CD4-positive, alpha-beta T cell treated with Interleukin-17A for 1 hour (primary cell): ENCODE data around the gene GON7.
A peak's percentile ranks its signal among the peaks of the same experiment; 100 is the strongest.
"Not testable (repeated sequence)": the region's sequence is repeated elsewhere in the genome, so short reads cannot be mapped to it uniquely, and the experiment has no call there.

Experiments used
- DNase-seq: peaks from one replicate; pipeline ENCODE4 v3.0.0-alpha.2; 2020

GON7 gene

GRCh38 chr14:93195316-93195999, 11.4 kb downstream of the GON7 start:
- DNase-seq: no peak

DNA sequence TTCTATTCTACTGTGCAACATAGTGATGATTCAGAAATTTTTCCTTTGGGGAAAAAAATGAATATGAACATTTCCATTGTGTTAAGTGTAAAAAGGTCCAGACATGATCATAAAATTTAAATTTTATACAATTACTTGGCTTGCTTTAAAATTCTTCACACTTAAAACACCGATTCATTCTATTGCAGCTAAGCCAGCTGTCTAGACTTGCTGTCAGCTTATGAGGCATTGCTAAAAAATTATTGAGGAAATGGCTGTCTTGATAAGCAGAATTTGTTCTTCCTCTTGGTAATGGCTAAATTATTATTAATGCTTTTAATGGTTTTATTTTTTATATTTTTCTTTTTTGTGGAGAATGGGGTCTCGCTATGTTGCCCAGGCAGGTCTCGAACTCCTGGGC, 19.9 kb downstream of the GON7 start:
- no peak for DNase-seq

DNA sequence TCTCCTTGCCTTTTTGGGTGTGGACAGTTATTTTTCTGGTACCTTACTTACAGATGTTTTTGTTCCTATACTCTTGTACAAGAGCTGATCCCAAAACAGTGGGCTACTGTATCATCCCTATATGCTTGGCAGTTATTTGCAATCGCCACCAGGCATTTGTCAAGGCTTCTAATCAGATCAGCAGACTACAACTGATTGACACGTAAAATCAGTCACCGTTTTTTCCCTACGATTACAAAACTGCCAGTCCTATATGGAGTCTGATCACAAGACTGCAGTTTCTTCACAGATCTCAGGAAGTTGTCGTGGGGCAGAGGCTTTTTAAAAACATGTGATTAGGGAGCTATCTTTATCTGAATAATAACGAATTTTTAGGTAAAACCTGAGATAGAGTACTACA, 20.4 kb downstream of the GON7 start:
- no peak for DNase-seq

DNA sequence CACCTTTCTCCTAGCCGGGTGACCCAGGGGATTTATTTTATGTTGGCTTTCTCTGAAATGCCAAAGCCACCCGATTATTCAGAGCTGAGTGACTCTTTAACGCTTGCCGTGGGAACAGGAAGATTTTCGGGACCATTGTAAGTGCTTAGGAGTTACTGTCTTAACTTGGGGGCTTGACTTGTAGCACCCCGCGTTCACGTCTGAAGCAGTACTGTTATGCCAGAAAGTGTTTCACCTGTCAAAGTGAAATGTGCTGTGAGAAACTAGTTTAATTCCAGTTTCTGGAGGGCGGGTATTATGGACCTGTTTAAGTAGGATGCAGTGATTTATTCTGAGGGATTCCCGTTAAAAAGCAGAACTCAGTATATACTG, 21.5 kb downstream of the GON7 start:
- no peak for DNase-seq

DNA sequence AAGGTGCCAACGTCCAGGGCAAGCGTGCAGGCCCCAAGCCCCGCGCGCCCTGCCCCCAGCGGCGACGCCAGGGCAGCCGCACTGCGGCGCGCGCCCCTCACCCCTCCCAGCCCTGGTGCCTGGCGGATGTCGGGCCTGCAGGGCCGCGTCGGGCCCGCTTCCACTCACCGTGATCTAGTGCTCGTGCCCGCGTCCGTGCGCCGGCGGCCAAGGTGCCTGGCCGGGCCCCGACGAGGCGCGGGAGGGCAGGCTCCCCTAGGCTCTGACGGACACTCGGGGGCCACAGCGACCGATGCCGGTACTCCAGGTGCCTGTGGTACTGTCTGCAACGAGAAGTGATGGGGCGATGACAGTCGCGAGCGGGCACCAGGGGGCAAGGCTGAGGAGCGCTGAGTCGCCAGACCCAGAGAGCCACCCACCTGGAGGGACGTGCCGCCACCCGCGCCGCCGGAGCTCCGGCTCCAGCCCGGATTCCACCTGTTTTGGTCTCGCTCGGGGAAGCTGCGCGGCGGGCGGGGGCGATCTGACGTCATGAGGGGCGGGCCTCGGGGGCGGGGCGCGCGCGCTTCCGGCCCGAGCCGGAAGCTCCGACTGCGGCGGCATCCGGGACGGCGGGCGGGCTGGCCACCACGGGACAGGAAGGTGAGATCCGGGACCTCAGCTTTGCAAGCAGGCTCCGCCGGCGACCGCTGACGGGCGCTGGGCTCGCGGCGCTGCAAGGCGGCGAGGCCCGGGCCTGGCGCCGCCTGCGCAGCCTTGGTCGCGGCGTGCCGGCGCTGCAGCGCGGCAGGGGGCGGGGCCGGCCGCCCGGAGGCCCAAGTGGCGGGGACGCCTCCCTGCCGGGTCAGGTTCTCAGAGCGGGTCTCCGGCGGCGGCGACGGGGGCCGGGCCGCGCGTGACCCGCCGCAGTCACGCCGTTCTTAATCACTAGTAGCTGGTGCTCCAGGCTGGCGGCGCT, 22.2 kb downstream of the GON7 start, which contains the start of the genes LYSET and MOAP1:
Gene LYSET, plus strand, starts transcription at position 927 of the 958 bp plus-strand sequence. CDS start 89 bp downstream, outside the sequence.
Gene MOAP1, minus strand, starts transcription at position 507 of the 958 bp plus-strand sequence. CDS start 655 bp downstream, outside the sequence.
- peak; percentile 94 for DNase-seq

GRCh38 chr14:93183596-93184317, 23.1 kb downstream of the GON7 start:
- no peak for DNase-seq

DNA sequence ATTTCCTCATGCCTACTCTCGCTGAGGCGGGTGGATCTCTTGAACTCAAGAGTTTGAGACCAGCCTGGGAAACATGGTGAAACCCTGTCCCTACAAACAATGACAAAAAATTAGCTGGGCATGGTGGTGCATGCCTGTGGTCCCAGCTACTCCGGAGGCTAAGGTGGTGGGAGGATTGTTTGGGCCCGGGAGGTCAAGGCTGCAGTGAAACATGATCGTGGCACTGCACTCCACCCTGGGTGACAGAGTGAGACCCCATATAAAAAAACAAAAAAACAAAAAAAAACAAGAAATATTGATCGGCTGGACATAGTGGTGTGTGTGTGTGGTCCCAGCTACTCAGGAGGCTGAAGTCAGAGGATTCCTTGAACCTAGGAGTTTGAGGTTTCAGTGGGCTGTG, 31.4 kb downstream of the GON7 start:
- DNase-seq: no peak

DNA sequence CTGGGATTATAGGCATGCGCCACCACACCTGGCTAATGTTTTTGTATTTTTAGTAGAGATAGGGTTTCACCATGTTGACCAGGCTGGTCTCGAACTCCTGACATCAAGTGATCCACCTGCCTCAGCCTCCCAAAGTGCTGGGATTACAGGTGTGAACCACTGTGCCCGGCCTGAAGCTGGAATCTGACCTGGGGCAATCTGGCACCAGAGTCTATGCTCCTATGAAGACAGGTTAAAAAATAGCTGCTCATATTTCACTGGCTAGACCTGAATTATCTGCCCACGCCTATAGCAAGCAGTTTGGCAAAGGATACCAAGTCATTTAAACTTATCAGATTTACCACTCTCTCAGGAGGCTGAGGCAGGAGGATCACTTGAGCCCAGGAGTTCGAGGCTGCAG, 32.1 kb downstream of the GON7 start:
- not testable (repeated sequence) for DNase-seq

DNA sequence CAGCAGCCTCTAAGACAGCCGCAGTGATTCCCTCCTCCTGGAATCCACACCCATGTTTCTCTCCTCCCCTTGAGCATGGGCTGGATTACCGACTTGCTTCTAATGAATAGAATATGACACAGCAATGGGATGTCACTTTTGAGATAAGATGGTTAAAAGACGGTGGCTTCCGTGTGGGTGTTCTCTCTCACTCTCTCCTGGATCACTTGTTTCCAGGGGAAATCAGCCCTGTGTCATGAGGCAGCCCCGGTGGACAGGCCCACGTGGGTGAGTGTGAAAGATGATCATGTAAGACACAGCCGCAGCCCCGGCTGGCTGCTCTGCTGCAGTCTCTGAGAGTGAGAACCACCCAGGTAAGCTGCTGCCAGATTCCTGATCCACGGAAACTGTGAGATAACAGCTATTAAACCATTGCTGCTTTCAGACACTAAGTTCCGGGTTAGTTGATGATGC, 32.9 kb downstream of the GON7 start:
- DNase-seq: no peak

GRCh38 chr14:93171376-93171775, 35.5 kb downstream of the GON7 start:
- DNase-seq: no peak

- not testable (repeated sequence) for DNase-seq
Observed at GRCh38 chr14:93170141-93170540, 36.7 kb downstream of the GON7 start.

DNA sequence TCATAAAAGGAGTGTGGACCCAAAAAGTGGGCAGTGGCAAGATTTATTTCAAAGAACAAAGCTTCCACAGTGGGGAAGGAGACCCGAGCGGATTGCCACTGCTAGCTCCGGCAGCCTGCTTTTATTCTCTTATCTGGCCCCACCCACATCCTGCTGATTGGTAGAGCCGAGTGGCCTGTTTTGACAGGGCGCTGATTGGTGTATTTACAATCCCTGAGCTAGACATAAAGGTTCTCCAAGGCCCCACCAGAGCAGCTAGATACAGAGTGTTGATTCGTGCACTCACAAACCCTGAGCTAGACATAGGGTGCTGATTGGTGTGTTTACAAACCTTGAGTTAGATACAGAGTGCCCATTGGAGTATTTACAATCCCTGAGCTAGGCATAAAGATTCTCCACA, 37.2 kb downstream of the GON7 start:
- DNase-seq: not testable (repeated sequence)

GRCh38 chr14:93168610-93169009, 38.3 kb downstream of the GON7 start:
- DNase-seq: not testable (repeated sequence)

DNA sequence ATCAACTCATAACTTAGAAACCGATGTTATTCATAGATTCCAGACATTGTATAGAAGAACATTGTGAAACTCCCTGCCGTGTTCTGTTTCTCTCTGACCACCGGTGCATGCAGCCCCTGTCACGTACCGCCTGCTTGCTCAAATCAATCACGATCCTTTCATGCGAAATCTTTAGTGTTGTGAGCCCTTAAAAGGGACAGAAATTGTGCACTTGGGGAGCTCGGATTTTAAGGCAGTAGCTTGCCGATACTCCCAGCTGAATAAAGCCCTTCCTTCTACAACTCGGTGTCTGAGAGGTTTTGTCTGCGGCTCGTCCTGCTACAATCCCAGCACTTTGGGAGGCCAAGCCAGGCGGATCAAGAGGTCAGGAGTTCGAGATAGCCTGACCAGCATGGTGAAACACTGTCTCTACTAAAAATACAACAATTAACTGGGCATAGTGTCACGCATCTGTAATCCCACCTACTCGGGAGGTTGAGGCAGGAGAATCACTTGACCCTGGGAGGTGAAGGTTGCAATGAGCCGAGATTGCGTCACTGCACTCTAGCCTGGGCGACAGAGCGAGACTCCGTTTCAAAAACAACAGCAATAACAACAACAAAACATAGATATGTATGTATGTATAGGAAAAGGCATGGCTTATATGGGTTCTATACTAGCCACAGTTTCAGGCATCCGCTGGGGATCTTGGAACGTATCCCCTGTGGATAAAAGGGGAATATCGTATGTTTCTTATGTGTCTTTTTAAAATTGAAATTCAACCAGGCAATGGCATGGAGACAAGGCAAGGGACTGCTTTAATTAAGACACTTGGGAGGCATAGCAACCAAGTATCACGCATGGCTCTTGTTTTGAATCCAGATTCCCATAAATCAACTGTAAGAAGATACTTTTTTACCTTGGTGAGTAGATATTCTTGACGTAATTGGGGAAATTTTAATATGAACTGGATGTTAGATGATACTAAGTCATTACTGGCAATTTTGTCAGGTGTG, 41.3 kb downstream of the GON7 start:
- not testable (repeated sequence) for DNase-seq

- DNase-seq: no peak
Observed at GRCh38 chr14:93163564-93163963, 43.3 kb downstream of the GON7 start.

DNA sequence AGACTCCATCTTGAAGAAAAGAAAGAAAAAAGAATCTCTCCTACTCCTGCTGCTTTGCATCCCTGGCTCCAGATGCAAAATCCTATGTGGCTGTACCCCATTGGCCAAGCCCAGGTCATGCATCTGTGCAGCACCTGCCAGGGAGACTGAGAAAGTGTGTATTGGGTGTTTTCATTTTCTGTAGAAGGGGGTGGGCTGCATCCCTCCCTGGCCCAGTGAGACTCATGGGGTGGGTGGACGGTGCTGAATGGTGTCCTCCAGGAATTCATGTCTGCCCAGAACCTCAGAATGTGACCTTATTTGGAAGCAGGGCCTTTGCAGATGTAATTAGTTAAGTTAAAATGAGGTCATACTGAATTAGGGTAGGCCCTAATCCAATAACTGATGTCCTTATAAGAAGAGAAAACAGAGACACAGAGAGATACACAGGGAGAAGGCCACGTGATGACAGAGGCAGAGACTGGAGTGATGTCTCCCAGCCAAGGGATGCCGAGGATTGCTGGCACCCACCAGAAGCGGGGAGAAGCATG, 45.4 kb downstream of the GON7 start:
- DNase-seq: no peak

DNA sequence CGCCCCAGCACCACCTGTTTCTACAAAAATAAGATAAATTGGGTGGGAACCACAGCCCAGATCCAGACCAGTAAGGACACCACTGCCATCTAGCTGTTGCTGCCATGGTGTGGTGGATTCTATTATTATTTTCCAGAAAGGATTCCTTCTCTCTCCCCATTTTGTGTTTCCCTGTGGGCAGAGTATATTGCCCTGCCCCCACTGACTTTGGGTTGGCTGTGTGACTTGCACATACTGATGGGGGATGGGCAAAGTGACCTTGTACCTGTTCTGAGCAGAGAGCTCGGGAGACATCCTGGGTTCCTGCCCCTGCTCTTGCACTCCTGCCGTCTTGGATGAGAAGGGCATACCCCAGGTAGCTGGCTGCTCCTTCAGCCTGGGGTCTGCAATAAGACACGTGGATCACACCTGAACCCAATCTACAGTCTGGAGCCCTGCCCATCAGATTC, 46.5 kb downstream of the GON7 start:
- no peak for DNase-seq

DNA sequence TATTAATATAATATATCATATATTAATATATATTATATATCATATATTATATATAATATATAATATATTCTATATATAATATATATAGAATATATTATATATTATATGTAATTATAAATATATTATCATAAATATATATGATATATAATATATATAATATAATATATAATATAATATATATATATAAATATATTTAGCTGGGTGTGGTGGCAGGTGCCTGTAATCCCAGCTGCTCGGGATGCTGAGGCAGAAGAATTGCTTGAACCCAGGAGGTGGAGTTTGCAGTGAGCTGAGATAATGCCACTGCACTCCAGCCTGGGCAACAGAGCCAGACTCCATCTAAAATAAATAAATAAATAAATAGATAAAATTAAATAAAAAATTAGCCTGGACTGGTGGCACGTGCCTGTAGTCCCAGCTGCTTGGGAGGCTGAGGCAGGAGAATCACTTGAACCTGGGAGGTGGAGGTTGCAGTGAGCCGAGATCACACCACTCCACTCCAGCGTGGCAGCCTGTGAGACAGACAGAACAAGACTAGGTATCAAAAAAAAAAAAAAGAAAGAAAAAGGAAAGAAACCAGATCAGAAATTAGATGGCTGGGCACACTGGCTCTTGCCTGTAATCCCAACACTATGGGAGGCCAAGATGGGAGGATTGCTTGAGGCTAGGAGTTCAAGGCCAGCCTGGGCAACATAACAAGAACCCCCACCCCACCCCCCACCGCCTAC, 47.1 kb downstream of the GON7 start:
- not testable (repeated sequence) for DNase-seq

DNA sequence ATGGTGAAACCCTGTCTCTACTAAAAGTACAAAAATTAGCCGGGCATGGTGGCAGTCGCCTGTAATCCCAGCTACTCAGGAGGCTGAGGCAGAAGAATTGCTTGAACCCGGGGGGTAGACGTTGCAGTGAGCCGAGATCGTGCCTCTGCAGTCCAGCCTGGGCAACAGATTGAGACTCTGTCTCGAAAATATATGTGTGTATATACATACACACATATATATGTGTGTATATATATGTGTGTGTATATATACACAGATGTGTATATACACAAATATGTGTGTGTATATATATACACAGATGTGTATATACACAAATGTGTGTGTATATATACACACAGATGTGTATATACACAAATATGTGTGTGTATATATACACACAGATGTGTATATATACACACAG, 48.5 kb downstream of the GON7 start:
- DNase-seq: not testable (repeated sequence)

DNA sequence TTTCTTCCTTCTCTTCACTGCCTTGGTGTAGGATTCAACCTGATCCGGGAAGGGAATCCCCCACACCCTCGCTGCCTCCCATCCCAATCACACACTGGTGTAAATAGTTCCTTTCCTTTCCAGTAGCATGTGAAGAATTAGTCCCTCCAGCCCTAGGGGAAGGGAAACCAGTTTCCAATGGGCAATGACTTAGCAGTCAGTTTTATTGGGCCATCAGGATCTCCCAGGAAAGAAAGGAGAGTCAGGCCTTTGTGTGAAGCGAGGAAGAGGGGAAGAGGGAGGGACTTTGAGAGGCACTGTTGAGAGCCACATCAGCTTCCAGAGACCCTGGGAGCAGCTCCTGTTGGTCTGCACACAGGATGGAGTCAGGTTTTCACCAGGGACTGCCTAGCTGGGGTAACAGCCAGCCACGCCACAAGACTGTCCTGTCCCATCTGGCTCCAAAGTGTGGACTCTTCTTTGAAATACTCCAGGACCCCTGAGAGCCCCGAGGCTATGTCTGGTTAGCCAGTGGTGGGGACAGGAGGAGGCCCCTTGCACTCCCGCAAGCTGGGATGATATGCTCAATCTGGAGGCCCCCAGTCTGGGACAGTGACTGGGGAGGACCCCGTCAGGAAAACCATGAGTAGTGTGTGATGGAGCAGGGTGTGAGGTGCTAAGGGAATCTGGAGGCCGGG, 50.0 kb downstream of the GON7 start:
- no peak for DNase-seq
